GM19324 (cell line): ENCODE data around the gene HDAC4.
"Not testable (repeated sequence)": the region's sequence is repeated elsewhere in the genome, so short reads cannot be mapped to it uniquely, and the experiment has no call there.

Source experiments
- ATAC-seq: cut with Tn5 transposase; IDR thresholded peaks from one replicate; pipeline ENCODE4 v1.9.1; 2021; ENCODE audit warnings: mild to moderate bottlenecking, moderate library complexity; ENCODE audit not compliant: unreplicated experiment, low FRiP score

The HDAC4 gene

DNA sequence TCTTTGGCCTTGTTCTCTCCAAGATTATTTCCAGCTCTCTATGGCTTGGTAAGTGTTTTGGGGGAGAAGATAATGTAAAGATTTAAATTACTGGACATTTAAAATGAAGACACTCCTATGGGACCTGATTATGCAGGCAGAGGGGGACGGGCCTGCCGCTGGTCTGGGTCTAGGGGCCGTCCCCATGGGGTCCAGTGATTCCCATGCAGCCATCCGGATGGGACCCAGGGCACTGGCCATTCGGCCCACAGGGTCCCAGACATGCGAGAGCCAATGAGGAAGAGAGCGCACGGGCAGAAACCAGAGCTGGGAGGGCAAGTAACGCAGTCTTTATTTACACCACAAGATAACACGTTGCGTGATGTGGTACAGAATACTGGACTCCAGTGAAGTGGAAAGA is 353.0 kb downstream of the HDAC4 start:
- no peak for ATAC-seq

DNA sequence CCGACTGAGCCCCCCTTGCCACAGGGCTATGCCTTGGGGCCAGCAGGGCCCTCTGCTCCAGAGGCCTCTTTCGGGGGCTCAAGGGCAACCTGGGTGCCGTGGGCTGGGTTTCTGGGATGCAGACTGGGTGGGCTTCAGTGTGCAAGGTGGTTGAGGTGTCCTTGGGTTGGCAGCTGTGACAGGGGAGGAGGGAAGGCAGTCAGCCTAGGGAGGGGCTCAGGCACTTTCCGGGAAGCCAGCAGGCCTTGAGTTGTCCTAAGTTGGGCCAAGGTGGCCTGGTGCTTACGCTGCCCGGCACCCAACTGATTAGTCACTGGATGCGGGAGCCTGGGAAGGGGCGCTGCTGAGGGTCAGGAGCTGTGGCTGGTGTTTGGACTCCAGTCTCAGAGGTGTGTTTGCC is 353.4 kb downstream of the HDAC4 start:
- ATAC-seq: no peak

DNA sequence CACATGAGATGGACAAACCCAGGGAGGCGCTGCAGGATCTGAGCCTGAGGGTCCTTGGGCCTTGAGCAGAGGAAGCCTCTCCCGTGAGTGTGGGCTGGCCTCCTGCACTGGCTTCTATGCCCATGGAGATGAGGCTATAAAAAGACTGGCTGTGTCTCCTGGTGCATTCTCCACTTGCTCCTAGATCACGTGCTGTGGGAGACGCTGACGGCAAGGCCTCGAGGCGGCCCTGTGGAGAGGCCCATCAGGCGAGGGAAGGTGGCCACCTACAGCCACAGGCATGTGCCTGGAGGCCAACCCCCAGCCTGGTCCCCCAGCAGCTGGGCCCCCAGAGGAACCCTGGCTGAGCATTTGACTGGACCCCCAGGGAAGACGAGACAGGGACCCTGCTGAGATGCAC is 354.0 kb downstream of the HDAC4 start:
- ATAC-seq: no peak

DNA sequence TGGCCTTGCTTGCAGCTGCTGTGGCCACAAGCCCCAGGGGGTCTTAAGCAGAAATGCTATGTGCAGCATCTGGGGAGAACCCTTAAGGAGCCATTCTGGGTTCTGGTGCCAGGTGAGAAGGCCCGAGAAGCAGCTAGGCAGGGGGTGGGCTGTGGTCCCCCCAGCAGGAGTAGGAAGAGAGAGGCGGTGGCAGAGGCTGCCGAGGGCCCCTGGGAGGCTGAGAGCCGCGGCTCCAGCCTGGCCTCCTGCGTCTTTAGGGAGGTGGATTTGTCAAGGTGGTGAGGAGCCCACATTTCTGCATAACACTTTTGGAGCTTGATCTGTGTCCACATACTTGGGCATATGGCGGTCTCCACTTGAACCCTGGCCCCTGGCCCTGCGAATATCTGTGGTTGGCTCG is 356.5 kb downstream of the HDAC4 start:
- ATAC-seq: no peak

DNA sequence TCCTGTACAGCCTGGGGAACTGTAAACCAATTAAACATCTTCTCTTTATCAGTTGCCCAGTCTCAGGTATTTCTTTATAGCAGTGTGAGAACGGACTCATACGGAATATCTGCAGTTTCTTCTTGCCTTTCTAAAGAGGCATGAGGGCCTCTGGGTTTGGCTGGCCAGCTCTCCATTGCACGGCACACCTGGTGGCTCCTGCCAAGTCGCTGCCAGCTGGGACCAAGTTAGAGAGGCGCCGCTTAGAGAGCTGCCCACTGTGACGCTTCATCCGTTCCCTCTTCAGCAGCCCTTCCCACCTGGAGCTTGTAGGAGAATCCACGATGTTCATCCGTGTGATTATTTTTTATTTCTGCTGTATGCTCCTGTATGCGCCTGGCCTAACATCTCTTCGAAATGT is 357.5 kb downstream of the HDAC4 start:
- no peak for ATAC-seq

DNA sequence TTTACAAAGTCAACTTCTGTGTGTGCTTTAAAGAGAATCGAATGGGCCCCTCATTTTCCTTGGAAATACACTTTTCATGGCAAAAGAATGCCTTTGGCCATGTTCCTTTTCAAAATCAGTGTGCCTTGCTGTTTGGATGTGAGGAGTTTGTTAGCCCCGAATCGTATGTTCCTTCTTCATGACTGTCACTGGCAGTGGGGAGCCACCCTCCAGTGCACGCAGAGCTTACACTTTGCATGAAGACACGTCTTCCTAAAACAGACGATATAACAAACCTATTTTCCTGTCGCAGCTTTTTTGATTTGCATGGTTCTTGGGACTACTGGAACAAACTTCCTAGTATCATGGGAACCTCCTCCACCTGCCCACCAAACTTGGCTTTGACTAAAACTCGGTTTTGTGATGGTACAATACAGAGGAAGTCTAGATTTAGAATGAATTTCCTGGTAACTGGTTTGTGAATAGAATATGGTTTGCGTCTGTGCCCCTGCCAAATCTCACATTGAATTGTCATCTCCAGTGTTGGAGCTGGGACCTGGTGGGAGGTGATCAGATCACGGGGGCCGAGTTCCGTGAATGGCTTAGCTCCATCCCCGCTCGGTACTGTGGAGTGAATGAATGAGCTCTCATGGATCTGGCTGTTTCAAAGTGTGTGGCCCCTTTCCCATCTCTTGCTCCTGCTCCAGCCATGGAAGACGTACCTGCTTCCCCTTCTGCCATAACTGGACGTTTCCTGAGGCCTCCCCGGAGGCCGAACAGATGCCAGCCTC is 358.1 kb downstream of the HDAC4 start:
- no peak for ATAC-seq

DNA sequence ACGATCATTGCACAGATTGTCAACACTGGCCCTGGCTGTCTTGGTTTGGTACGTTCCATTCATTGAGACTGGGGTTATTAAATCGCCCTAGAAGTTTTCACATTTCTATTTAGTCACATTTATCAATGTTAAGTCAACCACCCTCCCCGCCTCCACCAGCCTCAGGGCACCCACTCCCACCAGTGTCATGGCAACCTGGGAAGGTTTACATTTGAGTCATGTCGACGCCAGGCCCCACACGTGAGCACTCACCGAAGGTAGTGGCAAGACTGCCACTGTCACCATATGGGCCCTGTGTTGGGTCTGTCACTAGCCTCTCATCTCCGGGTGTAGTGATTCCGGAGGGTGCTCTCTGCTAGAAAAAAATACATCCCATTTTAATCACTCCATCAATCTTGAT is 358.8 kb downstream of the HDAC4 start:
- ATAC-seq: no peak

DNA sequence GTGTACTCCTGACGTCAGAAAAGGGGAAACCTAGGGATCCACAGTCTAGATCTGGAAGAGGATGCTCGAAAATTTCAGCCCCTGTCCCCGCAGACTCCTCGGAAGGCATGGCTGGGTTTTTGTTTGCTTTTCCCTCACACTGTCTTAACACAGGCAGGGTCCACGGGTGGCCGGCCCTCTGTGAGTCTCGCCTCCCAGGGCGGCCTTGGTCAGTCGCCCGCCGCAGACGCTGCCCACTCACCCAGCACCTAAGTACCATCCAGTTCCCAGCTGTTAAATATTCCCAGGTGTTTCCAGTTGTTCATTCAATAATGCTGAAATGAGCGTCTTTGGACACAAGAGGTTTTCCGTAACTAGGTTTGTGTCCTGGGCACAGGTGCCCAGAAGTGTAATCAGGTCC is 359.8 kb downstream of the HDAC4 start:
- ATAC-seq: no peak

DNA sequence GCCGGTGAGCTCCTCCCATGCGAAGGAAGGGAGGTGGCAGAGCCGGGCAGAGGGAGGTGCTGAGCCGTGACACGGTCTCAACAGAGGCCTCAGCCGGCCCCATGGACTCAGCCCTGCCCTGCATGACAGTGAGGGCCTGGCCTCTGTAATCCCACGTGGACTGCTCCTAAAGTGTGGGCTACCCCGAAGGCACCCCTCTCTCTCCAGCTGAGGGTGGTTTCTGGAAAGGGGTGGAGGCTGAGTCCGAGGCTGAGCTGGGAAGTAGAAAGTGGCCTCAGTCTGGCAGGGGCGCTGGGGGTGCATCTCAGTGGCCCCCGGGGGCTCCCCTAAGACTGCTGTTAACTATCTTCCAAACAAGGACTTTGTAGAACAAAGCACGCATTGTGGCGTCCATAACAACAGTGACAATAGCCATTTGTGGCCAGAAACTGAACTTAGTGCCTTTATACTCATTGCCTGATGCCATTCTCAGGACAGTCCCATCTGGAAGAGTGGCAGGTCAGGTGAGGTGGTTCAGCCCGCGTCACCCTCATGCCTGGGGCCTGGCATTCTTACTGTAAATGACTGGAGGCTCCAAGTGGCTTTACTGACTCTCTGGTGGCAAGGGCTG is 360.6 kb downstream of the HDAC4 start:
- no peak for ATAC-seq

DNA sequence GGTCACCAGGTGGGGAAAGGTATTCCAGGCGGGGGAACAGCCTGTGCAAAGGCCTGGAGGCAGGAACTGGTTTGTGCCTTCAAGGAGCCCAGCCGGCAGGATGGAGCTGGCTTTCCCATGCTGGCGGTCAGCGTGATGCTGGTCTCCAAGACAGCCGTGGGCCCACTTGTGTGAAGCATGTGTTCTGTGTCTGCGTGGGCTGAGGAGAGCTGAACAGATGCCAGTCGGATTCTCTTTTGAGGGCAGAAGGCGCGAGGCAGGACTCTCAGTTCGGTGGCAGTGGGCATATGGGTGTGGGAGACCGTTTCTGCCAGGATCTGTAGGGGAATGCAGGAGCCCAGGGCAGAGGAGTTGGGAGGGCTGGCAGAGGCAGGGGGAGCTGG is 361.4 kb downstream of the HDAC4 start:
- ATAC-seq: no peak

DNA sequence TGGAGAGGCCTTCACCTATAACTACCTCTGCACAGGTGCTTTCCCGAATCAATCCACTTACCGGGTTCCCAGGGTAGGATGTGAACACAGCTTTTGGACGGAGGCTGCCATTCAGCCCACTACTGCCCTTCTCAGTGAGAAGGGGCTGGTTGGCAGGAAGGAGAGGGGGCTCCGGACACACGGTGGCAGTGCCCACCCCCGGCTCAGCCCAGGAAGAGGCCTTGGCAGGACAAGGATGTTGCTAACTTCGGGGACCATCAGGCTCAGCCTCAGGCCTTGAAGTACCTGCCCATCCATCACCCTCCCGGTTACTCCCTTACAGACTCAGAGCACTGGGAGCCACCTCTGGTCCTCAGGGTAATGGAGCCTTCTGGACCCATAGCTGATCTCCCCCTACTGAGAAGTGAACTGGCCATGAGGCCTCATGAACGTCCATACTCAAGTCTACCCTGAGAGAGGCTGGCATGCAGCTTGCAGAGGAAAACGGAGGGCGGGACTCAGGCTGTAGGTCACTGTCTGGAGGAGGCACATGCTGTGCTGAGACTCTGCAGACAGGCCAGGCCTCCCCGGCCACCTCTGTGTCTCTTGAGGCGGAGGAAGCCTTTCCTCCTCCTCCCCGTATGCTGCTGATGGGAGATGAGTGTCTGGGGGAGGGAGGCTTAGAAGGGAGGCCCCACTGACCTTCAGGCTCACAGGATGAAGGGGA is 361.9 kb downstream of the HDAC4 start:
- no peak for ATAC-seq

DNA sequence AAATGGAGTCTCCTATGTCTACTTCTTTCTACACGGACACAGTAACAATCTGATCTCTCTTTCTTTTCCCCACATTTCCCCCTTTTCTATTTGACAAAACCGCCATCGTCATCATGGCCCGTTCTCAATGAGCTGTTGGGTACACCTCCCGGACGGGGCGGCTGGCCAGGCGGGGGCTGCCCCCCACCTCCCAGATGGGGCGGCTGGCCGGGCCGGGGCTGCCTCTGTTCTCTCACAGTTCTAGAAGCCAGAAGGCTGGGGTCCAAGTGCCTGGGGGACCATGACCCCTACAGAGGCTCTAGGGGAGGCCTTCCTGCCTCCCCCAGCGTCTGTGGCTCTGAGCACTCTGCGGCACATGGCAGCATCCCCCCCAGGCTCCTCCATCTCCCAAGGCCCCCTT is 362.5 kb downstream of the HDAC4 start:
- ATAC-seq: not testable (repeated sequence)

DNA sequence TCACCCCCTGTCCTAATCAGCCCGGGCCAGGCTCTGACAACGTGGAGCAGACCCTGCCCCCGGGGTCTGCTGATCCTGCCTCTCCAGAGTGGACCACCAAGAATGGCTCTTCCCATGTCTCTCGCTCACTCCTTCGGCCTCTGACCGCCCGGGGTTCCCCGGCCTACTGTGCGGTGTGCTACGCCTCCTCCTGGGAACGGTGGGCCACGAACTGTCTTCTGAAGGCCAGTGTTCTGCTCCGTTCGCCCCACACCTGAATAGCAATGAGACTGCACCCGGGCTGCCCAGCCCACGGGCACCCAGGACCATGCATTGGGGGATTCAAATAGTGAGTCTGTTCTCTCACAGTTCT is 363.3 kb downstream of the HDAC4 start:
- no peak for ATAC-seq

DNA sequence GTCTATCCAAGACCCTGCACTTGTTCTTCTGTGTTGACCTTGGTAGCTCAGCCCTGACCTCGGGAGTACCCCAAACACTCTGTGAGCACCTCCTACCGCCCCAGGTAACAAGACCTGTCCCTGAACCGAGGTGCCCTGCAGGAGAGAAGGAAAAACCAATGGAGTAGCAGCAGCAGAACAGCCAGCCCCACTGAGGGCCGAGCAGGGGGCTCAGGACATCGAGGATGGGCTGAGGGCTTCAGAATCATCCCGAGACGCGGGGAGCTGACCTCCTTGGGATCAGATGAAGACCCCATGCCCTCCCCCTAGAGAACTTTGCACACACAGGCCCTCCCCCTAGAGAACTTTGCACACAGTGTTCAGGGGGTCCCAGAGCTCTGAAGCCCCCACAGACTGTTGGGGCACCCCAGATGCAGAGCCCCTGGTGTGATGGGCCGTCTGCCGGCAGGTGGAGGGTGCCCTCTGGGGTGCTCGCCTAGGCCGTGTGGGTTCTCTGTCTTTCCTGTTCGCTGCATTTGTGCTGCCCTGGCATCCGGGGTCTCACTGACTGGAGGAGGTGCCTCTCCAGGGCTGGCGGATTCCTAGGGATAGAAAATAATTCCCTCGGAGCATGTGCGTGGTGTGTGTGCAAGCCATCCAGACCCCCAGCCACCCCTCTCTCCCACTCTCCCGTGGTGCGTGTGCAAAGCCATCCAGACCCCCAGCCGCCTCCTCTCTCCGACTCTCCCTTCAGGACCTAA is 363.8 kb downstream of the HDAC4 start:
- no peak for ATAC-seq

DNA sequence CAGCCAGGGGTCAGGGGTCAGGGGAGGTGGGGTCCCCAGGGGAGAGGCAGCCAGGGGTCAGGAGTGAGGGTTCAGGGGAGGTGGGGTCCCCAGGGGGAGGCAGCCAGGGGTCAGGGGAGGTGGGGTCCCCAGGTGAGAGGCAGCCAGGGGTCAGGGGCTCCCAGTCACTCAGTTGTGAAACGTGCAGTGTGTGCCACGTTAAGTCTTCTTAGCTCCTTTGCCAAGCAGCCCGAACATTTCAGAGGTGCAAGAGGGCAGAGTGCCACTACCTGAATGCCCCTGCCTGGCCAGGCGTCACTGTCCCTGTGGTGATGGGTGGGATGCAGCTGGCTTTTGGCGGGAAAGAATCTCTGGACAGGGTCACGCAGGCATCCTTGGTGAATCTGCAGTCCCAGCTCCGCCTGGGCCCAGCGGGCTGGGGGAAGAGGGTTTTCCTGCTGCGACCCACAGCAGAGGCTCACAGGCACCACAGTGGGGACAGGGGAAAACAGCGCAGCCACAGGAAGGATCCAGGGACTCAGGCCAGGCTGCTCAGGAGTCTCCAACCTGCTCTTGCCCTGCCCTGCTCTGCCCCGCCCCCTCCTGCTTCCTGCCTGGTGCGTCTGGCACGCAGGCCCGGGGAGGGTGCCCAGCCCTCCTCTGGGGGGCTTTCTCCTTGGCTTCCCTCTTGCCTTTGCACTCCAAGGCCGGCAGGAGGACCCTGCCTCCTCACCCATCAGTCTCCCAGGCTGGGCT is 364.7 kb downstream of the HDAC4 start:
- ATAC-seq: no peak

DNA sequence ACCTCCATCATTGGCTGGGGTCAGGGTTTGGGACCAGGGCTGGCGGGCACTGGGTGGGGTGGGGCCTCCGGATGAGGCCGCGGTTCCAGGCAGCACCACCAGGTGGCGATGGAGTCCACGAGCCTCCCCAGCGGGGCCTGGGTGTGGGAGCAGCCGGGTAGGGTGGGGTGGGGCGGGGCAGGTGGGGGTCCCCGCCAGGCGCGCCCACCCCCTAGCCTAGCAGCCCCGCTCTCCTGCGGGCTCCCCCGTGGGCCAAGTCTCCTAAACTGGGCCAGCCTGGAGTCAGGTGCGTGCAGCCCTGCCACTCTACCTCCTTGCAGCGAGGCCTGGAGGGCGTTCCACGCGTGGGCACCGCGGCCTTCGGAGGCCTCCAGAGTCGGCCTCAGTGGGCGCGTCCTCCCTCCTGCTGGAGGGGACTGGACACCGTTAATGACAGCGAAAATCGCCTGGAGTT is 365.4 kb downstream of the HDAC4 start:
- ATAC-seq: no peak

DNA sequence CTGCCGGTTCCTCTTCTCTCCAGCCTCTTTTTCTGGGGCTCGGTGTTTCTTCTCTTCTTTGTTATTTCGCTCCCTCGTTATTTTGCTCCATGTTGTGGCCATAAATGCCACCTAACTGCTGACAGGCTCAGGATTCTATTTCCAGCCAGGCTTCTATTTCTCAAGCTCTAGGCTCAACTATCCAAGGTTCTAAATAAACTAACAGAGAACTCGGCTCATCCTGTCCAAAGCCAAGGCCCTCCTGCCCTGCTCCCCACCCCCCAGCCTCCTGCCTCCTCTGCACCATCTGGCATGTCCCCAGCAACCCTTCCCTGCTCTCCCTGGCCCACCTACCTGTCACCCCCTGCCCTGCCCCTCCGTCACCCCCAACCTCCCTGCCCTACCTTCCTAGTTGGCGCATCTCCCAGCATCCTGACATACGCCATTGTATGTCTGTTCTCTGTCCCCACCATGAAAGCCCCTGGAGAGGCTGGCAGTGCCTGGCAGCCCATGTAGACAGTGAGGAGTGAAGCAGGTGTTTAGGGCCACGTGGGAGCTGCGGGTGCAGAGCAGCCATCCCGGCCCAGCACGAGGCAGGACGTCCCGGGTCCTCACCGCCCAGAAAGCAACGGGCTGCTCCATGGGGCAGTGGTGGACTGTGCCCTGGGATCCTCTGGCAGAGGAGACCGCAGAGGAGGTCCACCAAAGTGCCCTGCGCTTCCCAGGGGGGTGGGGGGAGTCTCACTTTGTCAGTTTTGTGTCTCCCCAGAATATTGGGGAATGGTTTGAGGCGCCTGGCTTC is 366.1 kb downstream of the HDAC4 start:
- no peak for ATAC-seq

DNA sequence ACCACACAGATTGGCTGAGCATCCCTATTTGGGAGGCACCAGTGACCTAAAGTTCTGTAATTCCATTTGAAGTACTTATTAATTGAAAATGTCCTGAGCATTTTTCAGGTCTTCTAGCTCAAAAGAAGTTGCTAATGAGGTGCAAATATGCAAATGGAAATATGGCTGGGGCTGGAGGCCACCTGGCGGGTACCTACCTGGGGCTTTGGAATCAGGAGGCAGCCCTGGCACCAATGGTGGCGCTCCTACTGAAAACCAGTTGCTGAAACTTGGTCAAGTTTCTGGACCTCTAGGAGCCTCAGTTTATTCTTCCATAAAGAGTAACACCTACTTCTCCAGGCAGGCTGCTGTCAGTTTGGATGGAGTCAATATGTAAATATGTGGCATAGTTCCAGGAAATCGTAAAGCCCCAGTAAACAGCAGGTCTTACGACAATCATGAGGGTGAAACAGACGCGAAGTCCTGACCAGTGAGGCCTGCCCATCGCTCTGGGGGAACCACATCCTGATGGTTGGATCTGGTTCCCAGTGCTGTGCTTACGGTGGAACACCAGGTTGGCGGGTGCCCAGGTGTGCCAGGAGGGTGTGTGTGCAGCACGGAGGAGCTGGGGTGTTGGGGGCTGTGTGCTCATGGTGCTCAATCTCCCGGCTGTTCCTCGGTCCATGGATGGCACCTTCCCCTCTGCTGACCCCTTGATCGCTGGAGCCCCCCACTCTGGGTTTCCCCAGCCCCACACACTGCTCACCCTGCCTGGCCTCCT is 366.8 kb downstream of the HDAC4 start:
- ATAC-seq: no peak

DNA sequence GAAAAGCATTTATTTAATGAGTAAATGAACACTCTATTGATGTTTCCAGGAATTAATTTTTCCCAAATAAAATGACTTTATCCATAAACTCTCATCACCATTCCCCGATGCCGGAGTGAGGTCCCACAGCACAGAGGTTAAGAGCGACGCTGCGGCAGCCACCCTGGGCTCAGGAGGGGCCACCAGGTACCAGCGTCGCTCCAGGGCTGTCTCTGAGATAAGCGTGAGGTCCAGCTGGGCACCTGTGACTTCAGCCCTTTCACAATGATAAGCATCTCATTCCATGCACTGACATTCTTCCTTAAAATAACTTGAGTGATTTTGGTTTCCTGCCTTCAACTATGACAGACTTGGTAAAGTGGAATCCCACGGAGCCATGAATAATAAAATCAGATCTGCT is 370.9 kb downstream of the HDAC4 start:
- no peak for ATAC-seq
